Tibial artery (tissue), 4 donors: Measurements from ENCODE around the gene FAM3D.
A peak's percentile ranks its signal among the peaks of the same experiment; 100 is the strongest.

ENCODE experiments used
- DNase-seq, 2 donors: peaks; one replicate each; pipeline ENCODE4 v3.0.0-alpha.2; 2019
- H3K27ac ChIP-seq, 2 donors: fragments of 200-600 bp; sonication (generic) in 1 of 2; 1 replicate in 1 of 2; 2 replicates in 1 of 2; pipeline ENCODE4 v1.5.1; 2018 to 2019; ENCODE audit warnings: mild to moderate bottlenecking in 1 of 2
- H3K27me3 ChIP-seq, 2 donors: fragments of 200-600 bp; sonication (generic) in 1 of 2; one replicate each; pipeline versions ENCODE4 v1.5.1 to v1.6.0; 2016 to 2019
- H3K36me3 ChIP-seq, 3 donors: fragments of 200-600 bp; sonication (generic) in 2 of 3; one replicate each; pipeline ENCODE4 v1.5.1; 2016 to 2019; ENCODE audit warnings: mild to moderate bottlenecking in 2 of 3
- H3K4me1 ChIP-seq, 4 donors: fragments of 200-600 bp; sonication (generic) in 2 of 4; 1 replicate in 3 of 4; 2 replicates in 1 of 4; pipeline ENCODE4 v1.5.1; 2016 to 2019
- H3K4me3 ChIP-seq, 2 donors: fragments of 200-600 bp; sonication (generic) in 1 of 2; 1 replicate in 1 of 2; 2 replicates in 1 of 2; pipeline ENCODE4 v1.5.1; 2018 to 2019; ENCODE audit warnings: mild to moderate bottlenecking in 2 of 2
- H3K9me3 ChIP-seq, 3 donors: fragments of 200-600 bp; sonication (generic) in 1 of 3; one replicate each; pipeline ENCODE4 v1.5.1; 2016 to 2019
- intact Hi-C: fragments of 100-400 bp; cut with DNase I; formaldehyde crosslinking; loops from one replicate; pipeline ENCODE4 v1.15.0; 2023; ENCODE audit warnings: low total_unique reads
- TF ChIP-seq, protein P1 (sequence below), 2 experiments: fragments of 200-600 bp in 1 of 2; fragments of 450-650 bp in 1 of 2; IDR thresholded peaks; one replicate each; pipeline ENCODE4 v1.5.1; 2017 to 2019; ENCODE audit warnings: antibody characterized with exemption in 2 of 2, mild to moderate bottlenecking in 1 of 2, moderate library complexity in 1 of 2

The FAM3D gene

DNA sequence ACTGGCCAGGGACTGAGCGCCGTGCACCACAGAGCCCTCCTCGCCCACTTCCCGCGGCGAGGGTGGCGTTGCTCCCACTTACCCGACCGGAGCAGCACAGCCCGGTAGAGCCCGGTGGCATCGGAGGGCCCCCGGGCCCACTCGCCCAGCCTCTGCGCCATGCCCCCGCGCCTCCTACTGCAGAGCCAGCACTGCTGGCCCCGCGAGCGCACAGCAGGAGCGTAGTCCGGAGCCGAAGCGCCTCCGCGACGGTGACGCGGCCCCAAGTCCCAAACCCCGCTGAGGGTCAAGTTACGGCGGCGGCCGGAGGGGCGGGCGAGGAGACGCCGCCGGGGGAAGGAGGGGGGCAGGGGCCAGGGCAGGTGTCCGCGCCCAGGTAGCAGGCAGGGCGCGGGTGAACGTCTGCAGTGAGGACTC is 79.8 kb downstream of the FAM3D start:
- peak overlapping the region in 1 of 2 donors; percentile 9 for H3K4me3 ChIP-seq
- no peak for DNase-seq

DNA sequence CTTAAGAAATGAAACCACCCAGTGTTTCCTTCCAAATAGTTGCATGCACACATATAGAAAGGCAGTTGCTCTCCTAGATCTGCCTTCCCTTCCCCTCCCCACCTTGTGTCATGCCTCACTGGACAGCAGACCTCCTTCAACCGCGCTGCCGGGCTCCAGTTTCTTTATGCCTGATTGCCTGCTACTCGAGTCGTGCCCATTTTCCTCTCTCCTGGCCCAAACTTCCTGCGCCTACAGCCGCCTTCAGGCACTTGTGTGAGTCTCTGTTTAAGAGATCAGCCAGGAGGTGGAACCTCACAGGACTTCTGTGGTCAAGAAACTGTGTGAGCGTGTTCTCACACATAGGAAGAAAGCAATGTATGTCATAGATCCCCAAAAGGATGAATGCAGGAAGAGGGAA is 80.6 kb downstream of the FAM3D start:
- peak overlapping the region; percentile 57 to 67 for H3K4me3 ChIP-seq
- TF ChIP-seq, protein P1, sequence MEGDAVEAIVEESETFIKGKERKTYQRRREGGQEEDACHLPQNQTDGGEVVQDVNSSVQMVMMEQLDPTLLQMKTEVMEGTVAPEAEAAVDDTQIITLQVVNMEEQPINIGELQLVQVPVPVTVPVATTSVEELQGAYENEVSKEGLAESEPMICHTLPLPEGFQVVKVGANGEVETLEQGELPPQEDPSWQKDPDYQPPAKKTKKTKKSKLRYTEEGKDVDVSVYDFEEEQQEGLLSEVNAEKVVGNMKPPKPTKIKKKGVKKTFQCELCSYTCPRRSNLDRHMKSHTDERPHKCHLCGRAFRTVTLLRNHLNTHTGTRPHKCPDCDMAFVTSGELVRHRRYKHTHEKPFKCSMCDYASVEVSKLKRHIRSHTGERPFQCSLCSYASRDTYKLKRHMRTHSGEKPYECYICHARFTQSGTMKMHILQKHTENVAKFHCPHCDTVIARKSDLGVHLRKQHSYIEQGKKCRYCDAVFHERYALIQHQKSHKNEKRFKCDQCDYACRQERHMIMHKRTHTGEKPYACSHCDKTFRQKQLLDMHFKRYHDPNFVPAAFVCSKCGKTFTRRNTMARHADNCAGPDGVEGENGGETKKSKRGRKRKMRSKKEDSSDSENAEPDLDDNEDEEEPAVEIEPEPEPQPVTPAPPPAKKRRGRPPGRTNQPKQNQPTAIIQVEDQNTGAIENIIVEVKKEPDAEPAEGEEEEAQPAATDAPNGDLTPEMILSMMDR (IDR thresholded peaks at IDR 0.05), result no peak
- peaks cover 0 to 22% of the 10 kb centered on the region in 2 donors for H3K27me3 ChIP-seq
- intact Hi-C loops, result no loop called here
- no peak for DNase-seq
- no peaks in the 10 kb centered on the region for H3K9me3 ChIP-seq
- H3K36me3 ChIP-seq, result no peaks in the 10 kb centered on the region
- peaks cover 0 to 18% (median 13%) of the 10 kb centered on the region in 4 donors for H3K4me1 ChIP-seq
- H3K27ac ChIP-seq, result peak overlapping the region in 1 of 2 donors; percentile 68

More for the DNA sequence above, 79.8 kb downstream of the FAM3D start:
- H3K36me3 ChIP-seq, result no peaks in the 10 kb centered on the region
- no peak overlapping the region for H3K27ac ChIP-seq
- H3K4me1 ChIP-seq, result peaks cover 0 to 18% (median 13%) of the 10 kb centered on the region in 4 donors
- TF ChIP-seq, protein P1 (IDR thresholded peaks at IDR 0.05), result no peak
- H3K9me3 ChIP-seq, result no peaks in the 10 kb centered on the region
- peaks cover 0 to 22% of the 10 kb centered on the region in 2 donors for H3K27me3 ChIP-seq
- intact Hi-C loops, result no loop called here

DNA sequence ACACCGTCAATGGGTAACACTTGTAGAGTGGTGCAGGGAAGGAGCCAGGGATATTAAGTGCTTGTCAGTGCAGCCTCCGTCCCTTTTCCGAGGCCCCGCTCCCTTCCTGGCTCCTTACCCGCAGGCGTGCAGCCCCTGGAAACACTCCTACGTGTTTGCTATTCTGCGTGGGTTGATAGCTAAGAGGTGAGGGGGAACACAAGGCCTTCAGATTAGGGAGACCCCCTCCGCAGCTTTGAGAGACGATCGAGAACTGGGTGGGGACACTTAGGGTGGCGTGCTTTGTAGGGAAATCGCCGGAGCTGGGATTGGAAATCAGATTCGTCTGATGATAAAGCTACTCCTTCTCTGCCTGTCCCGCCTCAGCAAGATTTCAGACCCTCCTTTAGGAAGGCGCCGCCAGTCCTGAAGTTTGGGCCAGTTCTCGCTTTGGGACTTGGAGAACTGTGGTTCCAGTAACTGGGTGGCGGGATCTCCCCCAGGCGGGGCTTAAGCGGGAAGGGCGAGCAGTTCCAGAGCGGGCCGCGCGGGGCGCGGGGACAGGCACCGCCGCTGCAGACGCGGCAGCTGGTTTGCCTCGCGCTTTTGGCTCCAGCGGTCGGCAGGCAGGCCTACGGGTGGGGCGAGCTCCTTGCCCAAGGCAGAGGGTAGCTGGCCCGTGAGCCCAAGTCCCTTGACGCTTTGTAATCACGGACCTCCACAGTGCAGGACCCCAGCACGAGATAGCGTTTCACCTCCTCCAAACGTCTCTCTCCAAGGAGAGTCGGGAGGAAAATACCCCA is 81.4 kb downstream of the FAM3D start:
- TF ChIP-seq, protein P1 (IDR thresholded peaks at IDR 0.05), result peak; percentile 83 to 93
- peak overlapping the region; percentile 68 to 74 for H3K27ac ChIP-seq
- peaks cover 0 to 18% (median 13%) of the 10 kb centered on the region in 4 donors for H3K4me1 ChIP-seq
- no peaks in the 10 kb centered on the region for H3K9me3 ChIP-seq
- H3K27me3 ChIP-seq, result peaks cover 0 to 22% of the 10 kb centered on the region in 2 donors
- H3K36me3 ChIP-seq, result no peaks in the 10 kb centered on the region
- peak overlapping the region; percentile 57 to 67 for H3K4me3 ChIP-seq
- intact Hi-C loops, result no loop called here
- peak; percentile 86 to 89 for DNase-seq

DNA sequence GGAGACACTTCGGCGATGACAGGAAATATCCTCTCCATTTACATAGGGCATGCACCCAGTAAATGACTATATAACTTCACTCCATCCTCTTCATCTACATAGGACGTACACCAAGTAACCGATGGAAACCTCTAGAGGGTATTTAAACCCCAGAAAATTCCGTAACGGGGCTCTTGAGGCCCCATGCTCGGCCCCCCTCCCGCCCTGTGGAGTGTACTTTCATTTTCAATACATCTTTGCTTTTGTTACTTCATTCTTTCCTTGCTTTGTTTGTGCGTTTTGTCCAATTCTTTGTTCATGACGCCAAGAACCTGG is 81.9 kb downstream of the FAM3D start:
- H3K36me3 ChIP-seq, result no peaks in the 10 kb centered on the region
- no peaks in the 10 kb centered on the region for H3K9me3 ChIP-seq
- peak overlapping the region; percentile 57 to 67 for H3K4me3 ChIP-seq
- intact Hi-C loops, result no loop called here
- peaks cover 0 to 18% (median 13%) of the 10 kb centered on the region in 4 donors for H3K4me1 ChIP-seq
- TF ChIP-seq, protein P1 (IDR thresholded peaks at IDR 0.05), result no peak
- no peak for DNase-seq
- H3K27me3 ChIP-seq, result peaks cover 0 to 24% of the 10 kb centered on the region in 2 donors
- peak overlapping the region; percentile 68 to 74 for H3K27ac ChIP-seq
